GM12878 (cell line): ENCODE results near the gene PLPP1. TPM values are rescaled to one million over a fixed set of nuclear protein-coding genes. Genes with fewer than 3 reads are reported as not detected.

ENCODE experiments used
- ATAC-seq: fragments of 200-7000 bp; cut with Tn5 transposase; 3 replicates; pipeline ENCODE4 v1.9.1; 2020; ENCODE audit warnings: mild to moderate bottlenecking, moderate library complexity
- BruUV-seq: library from RNA; stranded (reverse); fragments of 400-500 nt; replicated peaks from 2 replicates; lab custom pipeline; 2021; lab: Mats Ljungman, UMichigan
- CTCF ChIA-PET: fragments of 300-600 bp; sonication (Branson Sonifier 250); formaldehyde crosslinking; extraction: SDS; loops from one replicate; lab custom pipeline; 2021; ENCODE audit warnings: inconsistent platforms; lab: Yijun Ruan, JAX
- POLR2A ChIA-PET: fragments of 350-600 bp; formaldehyde crosslinking; extraction: SDS; loops from one replicate; lab custom pipeline; 2021; ENCODE audit warnings: inconsistent platforms; lab: Charles Lee
- RAD21 ChIA-PET: fragments of 300-600 bp; sonication (Branson Sonifier 250); formaldehyde crosslinking; loops from one replicate; lab custom pipeline; 2023; ENCODE audit warnings: antibody characterized with exemption; ENCODE audit not compliant: unreplicated experiment; lab: Charles Lee
- SMC1A ChIA-PET: fragments of 300-600 bp; sonication (Branson Sonifier 250); formaldehyde crosslinking; loops from one replicate; lab custom pipeline; 2023; ENCODE audit not compliant: unreplicated experiment, uncharacterized antibody; lab: Charles Lee
- DNase-seq: peaks from one replicate; pipeline ENCODE4 v3.0.0-alpha.2; 2011; ENCODE audit warnings: low read depth, low spot score
- FAIRE-seq: peaks from 3 replicates; lab custom pipeline; 2011; peaks lifted over from hg19 to GRCh38; lab: Jason Lieb, UNC
- H2AFZ ChIP-seq: 2 replicates; pipeline ENCODE4 v1.6.0; 2011; ENCODE audit warnings: low read depth, low read length, control low read depth; ENCODE audit not compliant: control insufficient read depth
- H3K27ac ChIP-seq: 2 replicates; pipeline ENCODE4 v1.5.1; 2011; ENCODE audit warnings: control low read depth; ENCODE audit not compliant: control insufficient read depth, insufficient read depth
- H3K27me3 ChIP-seq, 2 experiments: replicated peaks in 1 of 2; 2 replicates each; pipeline versions ENCODE4 v1.6.0 to v1.6.1; 2011; ENCODE audit warnings: low read length in 1 of 2; ENCODE audit not compliant: control insufficient read depth in 2 of 2, insufficient read depth in 2 of 2
- H3K36me3 ChIP-seq, 2 experiments: 2 replicates each; pipeline ENCODE4 v1.5.1; 2011; ENCODE audit warnings: low read length in 1 of 2; ENCODE audit not compliant: control insufficient read depth in 2 of 2, insufficient read depth in 2 of 2
- H3K4me1 ChIP-seq: 2 replicates; pipeline ENCODE4 v1.6.1; 2011; ENCODE audit warnings: mild to moderate bottlenecking, low read length, moderate library complexity, mixed read lengths; ENCODE audit not compliant: control insufficient read depth, insufficient read depth
- H3K4me2 ChIP-seq: 2 replicates; pipeline ENCODE4 v1.6.0; 2011; ENCODE audit warnings: control low read depth; ENCODE audit not compliant: control insufficient read depth, insufficient read depth
- H3K4me3 ChIP-seq: fragments of 200-600 bp; sonication (generic); 2 replicates; pipeline ENCODE4 v1.5.1; 2016
- H3K79me2 ChIP-seq: 2 replicates; pipeline ENCODE4 v1.6.0; 2011; ENCODE audit warnings: low read length; ENCODE audit not compliant: control insufficient read depth, insufficient read depth
- H3K9ac ChIP-seq: 2 replicates; pipeline ENCODE4 v1.8.0; 2011; ENCODE audit warnings: low read length, control low read depth, mixed read lengths; ENCODE audit not compliant: control insufficient read depth, insufficient read depth
- H3K9me3 ChIP-seq: replicated peaks from 3 replicates; pipeline ENCODE4 v1.5.1; 2011; ENCODE audit warnings: mild to moderate bottlenecking, low read length; ENCODE audit not compliant: control insufficient read depth, insufficient read depth
- H4K20me1 ChIP-seq: 2 replicates; pipeline ENCODE4 v1.6.0; 2011; ENCODE audit not compliant: control insufficient read depth, insufficient read depth
- ASH2L ChIP-seq: fragments of 300-600, 200-600 bp; sonication (generic); IDR thresholded peaks from 2 replicates; pipeline ENCODE4 v1.6.1; 2017; ENCODE audit warnings: low read depth, mild to moderate bottlenecking, borderline replicate concordance
- BCL11A ChIP-seq: IDR thresholded peaks from 2 replicates; pipeline ENCODE4 v1.6.1; 2011; ENCODE audit warnings: low read depth, low read length
- BHLHE40 ChIP-seq, 2 experiments: fragments of 450-650 bp in 1 of 2; IDR thresholded peaks; 2 replicates each; pipeline ENCODE4 v1.6.1; 2011 to 2017; ENCODE audit warnings: low read depth in 2 of 2, borderline replicate concordance in 1 of 2, improper control_type of control experiment in 1 of 2, low read length in 1 of 2, mild to moderate bottlenecking in 1 of 2
- BRCA1 ChIP-seq: IDR thresholded peaks from 2 replicates; pipeline ENCODE4 v1.6.1; 2011; ENCODE audit warnings: low read depth, low read length, improper control_type of control experiment
- CREM ChIP-seq: IDR thresholded peaks from 2 replicates; pipeline ENCODE4 v1.6.1; 2014; ENCODE audit warnings: antibody characterized with exemption, low read depth
- IRF4 ChIP-seq: IDR thresholded peaks from 2 replicates; pipeline ENCODE4 v1.6.1; 2011; ENCODE audit warnings: low read depth, low read length
- MXI1 ChIP-seq: fragments of 150-350 bp; IDR thresholded peaks from 2 replicates; pipeline ENCODE4 v1.6.1; 2011; ENCODE audit warnings: low read depth, mild to moderate bottlenecking, inconsistent platforms, low read length, improper control_type of control experiment
- NFYA ChIP-seq: IDR thresholded peaks from 2 replicates; pipeline ENCODE4 v1.6.1; 2011; ENCODE audit warnings: low read depth, mild to moderate bottlenecking, low read length, improper control_type of control experiment, borderline replicate concordance
- NRF1 ChIP-seq: conservative IDR thresholded peaks from 2 replicates; pipeline ENCODE4 v1.6.1; 2011; ENCODE audit warnings: mild to moderate bottlenecking, low read depth, low read length, improper control_type of control experiment
- POLR2AphosphoS2 ChIP-seq: IDR thresholded peaks from 2 replicates; pipeline ENCODE4 v1.6.1; 2011; ENCODE audit warnings: low read depth, mild to moderate bottlenecking, low read length, improper control_type of control experiment, moderate library complexity
- RAD21 ChIP-seq: IDR thresholded peaks from 2 replicates; pipeline ENCODE4 v1.6.1; 2011; ENCODE audit warnings: mild to moderate bottlenecking, low read depth, low read length, moderate library complexity; ENCODE audit not compliant: insufficient read depth
- SMARCA5 ChIP-seq: fragments of 450-650 bp; IDR thresholded peaks from 2 replicates; pipeline ENCODE4 v1.6.1; 2017; ENCODE audit warnings: mild to moderate bottlenecking
- TARDBP ChIP-seq: IDR thresholded peaks from 2 replicates; pipeline ENCODE4 v1.6.1; 2016; ENCODE audit warnings: borderline replicate concordance
- ZNF217 ChIP-seq: fragments of 450-650 bp; IDR thresholded peaks from 2 replicates; pipeline ENCODE4 v1.6.1; 2017; ENCODE audit warnings: antibody characterized with exemption, mild to moderate bottlenecking
- in situ Hi-C: fragments of 300-500 bp; cut with MboI; formaldehyde crosslinking; loops from 9 replicates; pipeline ENCODE4 v1.14.3; 2018; ENCODE audit warnings: mixed read lengths
- intact Hi-C: fragments of 100-400 bp; cut with micrococcal nuclease; formaldehyde crosslinking; loops from one replicate; pipeline ENCODE4 v1.14.2; 2022; ENCODE audit not compliant: unreplicated experiment
- polyA plus RNA-seq, 11 experiments: library from polyadenylated mRNA; depleted of rRNA in 4 of 11; unstranded in 6 of 11; stranded (reverse) in 5 of 11; fragments of >200 nt; fragmentation: Nextera tagmentation in 4 of 11; fragmentation: Illumina TruSeq in 1 of 11; extraction: Ambion mirVana in 4 of 11; extraction: Trizol in 1 of 11; gene quantifications; 1 replicate in 1 of 11; 2 replicates in 10 of 11; pipeline versions ENCODE4 v1.2.1 to v1.2.3, GENCODE V29; 2011 to 2016; ENCODE audit warnings: inconsistent platforms in 2 of 11, missing spikeins in 2 of 11, low read depth in 1 of 11
- total RNA-seq, 4 experiments: library from RNA; depleted of rRNA in 3 of 4; stranded (reverse); fragments of >200 nt in 3 of 4; fragmentation: Illumina TruSeq in 1 of 4; extraction: Trizol in 1 of 4; gene quantifications; 2 replicates each; pipeline versions ENCODE4 v1.2.1 to v1.2.3, GENCODE V29; 2013 to 2021
- TF ChIP-seq, protein P1 (sequence below): fragments of 450-650 bp; IDR thresholded peaks from 2 replicates; pipeline ENCODE4 v1.6.1; 2017; ENCODE audit warnings: mild to moderate bottlenecking, moderate library complexity
- TF ChIP-seq, protein P2 (sequence below): fragments of 450-650 bp; IDR thresholded peaks from 2 replicates; pipeline ENCODE4 v1.6.1; 2018; ENCODE audit warnings: borderline replicate concordance, mild to moderate bottlenecking; ENCODE audit not compliant: partially characterized antibody

The PLPP1 gene
- total and polyA plus RNA-seq, 10 of the 15 experiments (the other 5 are each of a cell fraction or from before 2014, with no cell fraction given), result 3.0 to 11.3 (median 8.1) TPM

DNA sequence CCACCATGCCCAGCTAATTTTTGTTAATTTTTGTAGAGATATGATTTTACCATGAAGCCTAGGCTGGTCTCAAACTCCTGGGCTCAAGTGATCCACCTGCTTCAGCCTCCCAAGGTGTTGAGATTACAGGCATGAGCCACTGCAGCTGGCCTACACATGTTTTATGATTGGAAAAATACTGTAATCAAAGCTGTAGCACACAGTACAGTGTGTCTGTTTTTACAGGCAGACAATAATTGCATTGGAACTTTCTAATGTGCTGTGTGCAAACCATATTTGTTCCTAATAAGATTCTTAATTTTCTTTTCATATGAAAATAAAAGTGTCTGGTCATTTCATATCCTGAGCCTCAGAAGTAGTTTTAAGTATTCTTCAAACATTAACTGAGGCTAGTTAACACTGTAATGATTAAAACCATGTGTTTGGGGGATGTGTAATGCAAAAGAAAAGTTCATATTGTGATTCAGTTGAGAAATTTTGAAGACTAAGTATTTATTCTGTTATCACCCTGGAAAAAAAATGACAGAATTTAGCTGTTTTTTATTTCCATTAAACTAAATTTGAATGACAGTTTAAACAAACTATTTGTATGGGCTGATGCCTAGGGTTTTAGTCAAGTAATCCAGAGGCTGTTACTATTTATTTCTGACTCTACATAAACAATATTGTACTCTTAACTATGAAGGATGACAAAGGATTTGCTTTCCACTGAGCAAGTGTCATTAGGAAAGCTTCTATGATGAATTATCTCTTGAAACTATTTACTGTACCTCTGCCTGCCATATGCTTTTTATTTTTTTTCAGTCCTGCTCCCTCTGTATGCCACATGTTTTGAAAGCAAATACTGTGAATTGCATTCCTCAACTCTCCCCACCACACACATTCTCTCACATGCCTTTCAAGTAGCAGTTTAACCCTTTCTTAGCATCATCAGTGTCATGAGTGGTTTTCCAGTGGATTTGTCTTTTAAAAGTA, 115.5 kb downstream of the PLPP1 start (continued):
- TF ChIP-seq, protein P1, sequence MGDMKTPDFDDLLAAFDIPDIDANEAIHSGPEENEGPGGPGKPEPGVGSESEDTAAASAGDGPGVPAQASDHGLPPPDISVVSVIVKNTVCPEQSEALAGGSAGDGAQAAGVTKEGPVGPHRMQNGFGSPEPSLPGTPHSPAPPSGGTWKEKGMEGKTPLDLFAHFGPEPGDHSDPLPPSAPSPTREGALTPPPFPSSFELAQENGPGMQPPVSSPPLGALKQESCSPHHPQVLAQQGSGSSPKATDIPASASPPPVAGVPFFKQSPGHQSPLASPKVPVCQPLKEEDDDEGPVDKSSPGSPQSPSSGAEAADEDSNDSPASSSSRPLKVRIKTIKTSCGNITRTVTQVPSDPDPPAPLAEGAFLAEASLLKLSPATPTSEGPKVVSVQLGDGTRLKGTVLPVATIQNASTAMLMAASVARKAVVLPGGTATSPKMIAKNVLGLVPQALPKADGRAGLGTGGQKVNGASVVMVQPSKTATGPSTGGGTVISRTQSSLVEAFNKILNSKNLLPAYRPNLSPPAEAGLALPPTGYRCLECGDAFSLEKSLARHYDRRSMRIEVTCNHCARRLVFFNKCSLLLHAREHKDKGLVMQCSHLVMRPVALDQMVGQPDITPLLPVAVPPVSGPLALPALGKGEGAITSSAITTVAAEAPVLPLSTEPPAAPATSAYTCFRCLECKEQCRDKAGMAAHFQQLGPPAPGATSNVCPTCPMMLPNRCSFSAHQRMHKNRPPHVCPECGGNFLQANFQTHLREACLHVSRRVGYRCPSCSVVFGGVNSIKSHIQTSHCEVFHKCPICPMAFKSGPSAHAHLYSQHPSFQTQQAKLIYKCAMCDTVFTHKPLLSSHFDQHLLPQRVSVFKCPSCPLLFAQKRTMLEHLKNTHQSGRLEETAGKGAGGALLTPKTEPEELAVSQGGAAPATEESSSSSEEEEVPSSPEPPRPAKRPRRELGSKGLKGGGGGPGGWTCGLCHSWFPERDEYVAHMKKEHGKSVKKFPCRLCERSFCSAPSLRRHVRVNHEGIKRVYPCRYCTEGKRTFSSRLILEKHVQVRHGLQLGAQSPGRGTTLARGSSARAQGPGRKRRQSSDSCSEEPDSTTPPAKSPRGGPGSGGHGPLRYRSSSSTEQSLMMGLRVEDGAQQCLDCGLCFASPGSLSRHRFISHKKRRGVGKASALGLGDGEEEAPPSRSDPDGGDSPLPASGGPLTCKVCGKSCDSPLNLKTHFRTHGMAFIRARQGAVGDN, result no peak
- TF ChIP-seq IRF4 (no peak), NFYA (no peak), TARDBP (no peak), NRF1 (no peak), ZNF217 (no peak)

DNA sequence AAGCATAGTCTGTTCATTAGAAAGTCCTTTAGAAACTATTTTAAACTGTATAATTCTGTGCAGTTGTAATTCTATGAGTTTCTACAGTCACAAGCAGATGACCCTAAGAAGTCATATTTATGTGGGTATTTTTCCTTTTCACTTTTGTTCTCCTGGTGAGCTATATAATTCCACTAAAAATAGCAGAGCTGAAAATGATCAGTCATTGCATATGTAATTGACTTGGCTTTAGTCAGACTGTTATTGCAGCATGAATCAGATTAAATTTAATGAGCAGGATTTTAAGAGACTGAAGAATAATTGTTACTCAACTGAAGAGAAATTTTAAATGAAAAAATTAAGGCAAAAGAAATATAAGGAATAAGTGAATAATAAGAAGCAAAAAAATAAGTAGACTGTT, 118.5 kb downstream of the PLPP1 start:
- H3K27ac ChIP-seq, result no peak overlapping the region
- ChIA-PET POLR2A (no interaction called here), RAD21 (no interaction called here), SMC1A (no interaction called here), CTCF (no interaction called here)
- in situ Hi-C loops (no loop called here), intact Hi-C loops (no loop called here)
- no peak for ATAC-seq
- no peaks in the 10 kb centered on the region for H3K79me2 ChIP-seq
- BruUV-seq, result no TSS peak
- no peak for FAIRE-seq
- no peaks in the 10 kb centered on the region for H3K9me3 ChIP-seq
- no peak overlapping the region for H3K9ac ChIP-seq
- H3K4me2 ChIP-seq, result no peak overlapping the region
- no peak overlapping the region for H2AFZ ChIP-seq
- DNase-seq, result no peak
- peaks cover 0 to 10% of the 10 kb centered on the region in 2 experiments; a peak in 2 of 4 replicates for H3K36me3 ChIP-seq
- H3K4me3 ChIP-seq, result no peak overlapping the region
- H4K20me1 ChIP-seq, result no peaks in the 10 kb centered on the region
- H3K27me3 ChIP-seq, result no peaks in the 10 kb centered on the region
- peaks cover 9% of the 10 kb centered on the region; the same call in 1 of the 2 replicates for H3K4me1 ChIP-seq
- TF ChIP-seq MXI1 (no peak), BCL11A (no peak), SMARCA5 (no peak), CREM (no peak), NFYA (no peak), ASH2L (no peak), BHLHE40 (IDR thresholded peaks at IDR 0.05; ENCODE audit: borderline replicate concordance in 1 of 2, low read depth in 2 of 2, low read length in 1 of 2) (no peak), RAD21 (no peak), BRCA1 (no peak), POLR2AphosphoS2 (no peak)
- TF ChIP-seq, protein P2, sequence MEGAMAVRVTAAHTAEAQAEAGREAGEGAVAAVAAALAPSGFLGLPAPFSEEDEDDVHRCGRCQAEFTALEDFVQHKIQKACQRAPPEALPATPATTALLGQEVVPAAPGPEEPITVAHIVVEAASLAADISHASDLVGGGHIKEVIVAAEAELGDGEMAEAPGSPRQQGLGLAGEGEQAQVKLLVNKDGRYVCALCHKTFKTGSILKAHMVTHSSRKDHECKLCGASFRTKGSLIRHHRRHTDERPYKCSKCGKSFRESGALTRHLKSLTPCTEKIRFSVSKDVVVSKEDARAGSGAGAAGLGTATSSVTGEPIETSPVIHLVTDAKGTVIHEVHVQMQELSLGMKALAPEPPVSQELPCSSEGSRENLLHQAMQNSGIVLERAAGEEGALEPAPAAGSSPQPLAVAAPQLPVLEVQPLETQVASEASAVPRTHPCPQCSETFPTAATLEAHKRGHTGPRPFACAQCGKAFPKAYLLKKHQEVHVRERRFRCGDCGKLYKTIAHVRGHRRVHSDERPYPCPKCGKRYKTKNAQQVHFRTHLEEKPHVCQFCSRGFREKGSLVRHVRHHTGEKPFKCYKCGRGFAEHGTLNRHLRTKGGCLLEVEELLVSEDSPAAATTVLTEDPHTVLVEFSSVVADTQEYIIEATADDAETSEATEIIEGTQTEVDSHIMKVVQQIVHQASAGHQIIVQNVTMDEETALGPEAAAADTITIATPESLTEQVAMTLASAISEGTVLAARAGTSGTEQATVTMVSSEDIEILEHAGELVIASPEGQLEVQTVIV, result no peak
